NB4 (cell line): Measurements from ENCODE around the gene PRCC.

Source experiments
- MYC ChIP-seq: IDR thresholded peaks from 2 replicates; pipeline ENCODE4 v1.6.1; 2011; ENCODE audit warnings: low read depth, low read length
- POLR2A ChIP-seq: IDR thresholded peaks from 2 replicates; pipeline ENCODE4 v1.6.1; 2011; ENCODE audit warnings: mild to moderate bottlenecking; ENCODE audit not compliant: insufficient read length; ENCODE audit errors: extremely low read depth
- TF ChIP-seq, protein P1 (sequence below): IDR thresholded peaks from one replicate; pipeline ENCODE4 v1.5.1; 2012; ENCODE audit warnings: low read depth, low read length
- TF ChIP-seq, protein P2 (sequence below): IDR thresholded peaks from 2 replicates; pipeline ENCODE4 v1.6.1; 2011; ENCODE audit warnings: low read depth, low read length

DNA sequence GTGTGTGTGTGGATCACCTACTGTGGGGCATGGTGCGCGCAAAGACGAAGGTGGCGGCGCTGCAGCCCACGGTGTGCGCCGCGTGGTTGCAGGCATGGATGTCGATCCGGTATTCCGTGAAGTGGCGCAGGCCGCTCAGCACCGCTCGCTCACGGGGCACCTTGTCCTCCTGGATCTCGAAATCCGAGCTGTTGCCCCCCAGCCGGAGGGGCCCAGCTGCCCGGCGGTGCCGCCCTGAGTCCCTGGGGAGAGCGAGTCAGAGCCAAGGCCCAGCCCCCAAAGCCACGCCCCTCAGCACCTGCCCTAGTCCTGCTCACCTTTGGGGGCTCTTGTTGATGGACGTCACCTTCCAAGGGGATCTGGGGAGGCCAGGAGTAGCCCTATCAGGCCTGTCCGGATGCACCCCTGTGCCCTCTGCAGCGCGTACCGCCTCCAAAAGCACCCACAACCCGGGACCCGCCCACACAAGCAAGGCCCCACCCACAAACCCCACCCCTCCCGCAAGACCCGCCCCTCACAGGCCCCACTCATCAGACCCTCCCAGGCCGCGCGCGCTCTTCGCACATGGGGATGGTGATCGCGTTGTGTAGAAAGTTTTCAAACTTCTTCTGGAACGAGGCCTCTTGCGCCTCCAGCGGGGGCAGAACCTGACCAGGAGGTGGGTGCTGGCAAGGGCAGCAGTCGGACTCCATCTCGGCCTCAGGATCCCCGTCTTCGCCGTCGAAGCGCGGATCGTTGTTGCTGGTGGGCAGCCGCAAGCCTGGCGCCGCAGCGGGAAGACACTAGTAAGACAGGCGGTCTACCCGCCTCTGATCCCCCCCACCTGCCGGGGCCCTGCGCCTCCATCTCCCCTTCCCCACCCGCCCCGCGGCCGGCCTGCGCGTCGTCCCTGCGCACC, 78.0 kb downstream of the PRCC start:
- TF ChIP-seq, protein P1, sequence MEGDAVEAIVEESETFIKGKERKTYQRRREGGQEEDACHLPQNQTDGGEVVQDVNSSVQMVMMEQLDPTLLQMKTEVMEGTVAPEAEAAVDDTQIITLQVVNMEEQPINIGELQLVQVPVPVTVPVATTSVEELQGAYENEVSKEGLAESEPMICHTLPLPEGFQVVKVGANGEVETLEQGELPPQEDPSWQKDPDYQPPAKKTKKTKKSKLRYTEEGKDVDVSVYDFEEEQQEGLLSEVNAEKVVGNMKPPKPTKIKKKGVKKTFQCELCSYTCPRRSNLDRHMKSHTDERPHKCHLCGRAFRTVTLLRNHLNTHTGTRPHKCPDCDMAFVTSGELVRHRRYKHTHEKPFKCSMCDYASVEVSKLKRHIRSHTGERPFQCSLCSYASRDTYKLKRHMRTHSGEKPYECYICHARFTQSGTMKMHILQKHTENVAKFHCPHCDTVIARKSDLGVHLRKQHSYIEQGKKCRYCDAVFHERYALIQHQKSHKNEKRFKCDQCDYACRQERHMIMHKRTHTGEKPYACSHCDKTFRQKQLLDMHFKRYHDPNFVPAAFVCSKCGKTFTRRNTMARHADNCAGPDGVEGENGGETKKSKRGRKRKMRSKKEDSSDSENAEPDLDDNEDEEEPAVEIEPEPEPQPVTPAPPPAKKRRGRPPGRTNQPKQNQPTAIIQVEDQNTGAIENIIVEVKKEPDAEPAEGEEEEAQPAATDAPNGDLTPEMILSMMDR: no peak
- TF ChIP-seq, protein P2, sequence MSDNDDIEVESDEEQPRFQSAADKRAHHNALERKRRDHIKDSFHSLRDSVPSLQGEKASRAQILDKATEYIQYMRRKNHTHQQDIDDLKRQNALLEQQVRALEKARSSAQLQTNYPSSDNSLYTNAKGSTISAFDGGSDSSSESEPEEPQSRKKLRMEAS: no peak
- TF ChIP-seq POLR2A: no peak
- no peak for TF ChIP-seq MYC
